Immature natural killer cell (primary cell): ENCODE measurements around the gene PNLDC1. TPM values are rescaled to one million over a fixed set of nuclear protein-coding genes. Genes with fewer than 3 reads are reported as not detected.
"Not testable (repeated sequence)": the region's sequence is repeated elsewhere in the genome, so short reads cannot be mapped to it uniquely, and the experiment has no call there.

Experiments used
- DNase-seq, 3 donors: peaks; one replicate each; pipeline ENCODE4 v3.0.0; 2022; ENCODE audit warnings: mixed read lengths in 1 of 3
- H3K27ac Mint-ChIP-seq, 6 donors: one replicate each; pipeline ENCODE4 v1.8.0; 2020; ENCODE audit warnings: mixed read lengths in 6 of 6, mild to moderate bottlenecking in 5 of 6, inconsistent platforms in 4 of 6, moderate library complexity in 3 of 6
- H3K27me3 Mint-ChIP-seq, 3 donors: one replicate each; pipeline ENCODE4 v1.8.0; 2020 to 2021; ENCODE audit warnings: low read depth in 3 of 3, mild to moderate bottlenecking in 3 of 3, mixed read lengths in 3 of 3, moderate library complexity in 3 of 3, inconsistent platforms in 1 of 3
- H3K36me3 Mint-ChIP-seq, 3 donors: one replicate each; pipeline ENCODE4 v1.8.0; 2020; ENCODE audit warnings: mixed read lengths in 3 of 3, inconsistent platforms in 2 of 3, mild to moderate bottlenecking in 2 of 3
- H3K4me1 Mint-ChIP-seq, 2 donors: one replicate each; pipeline ENCODE4 v1.8.0; 2020; ENCODE audit warnings: inconsistent platforms in 2 of 2, mild to moderate bottlenecking in 2 of 2, mixed read lengths in 2 of 2, moderate library complexity in 1 of 2
- H3K4me3 Mint-ChIP-seq, 5 donors: one replicate each; pipeline ENCODE4 v1.8.0; 2020; ENCODE audit warnings: mild to moderate bottlenecking in 5 of 5, mixed read lengths in 5 of 5, inconsistent platforms in 3 of 5, moderate library complexity in 3 of 5
- H3K9me3 Mint-ChIP-seq, 6 donors: one replicate each; pipeline ENCODE4 v1.8.0; 2020; ENCODE audit warnings: mild to moderate bottlenecking in 6 of 6, mixed read lengths in 6 of 6, inconsistent platforms in 4 of 6, moderate library complexity in 3 of 6
- polyA plus RNA-seq, 3 donors: library from polyadenylated mRNA; unstranded; fragments of 300-500 nt; fragmentation: Illumina TruSeq; gene quantifications; one replicate each; pipeline ENCODE4 v1.2.3, GENCODE V29; 2021

Gene PNLDC1
- polyA plus RNA-seq, 3 donors from 2014 or later, result 0.21 TPM; not detected in 2

DNA sequence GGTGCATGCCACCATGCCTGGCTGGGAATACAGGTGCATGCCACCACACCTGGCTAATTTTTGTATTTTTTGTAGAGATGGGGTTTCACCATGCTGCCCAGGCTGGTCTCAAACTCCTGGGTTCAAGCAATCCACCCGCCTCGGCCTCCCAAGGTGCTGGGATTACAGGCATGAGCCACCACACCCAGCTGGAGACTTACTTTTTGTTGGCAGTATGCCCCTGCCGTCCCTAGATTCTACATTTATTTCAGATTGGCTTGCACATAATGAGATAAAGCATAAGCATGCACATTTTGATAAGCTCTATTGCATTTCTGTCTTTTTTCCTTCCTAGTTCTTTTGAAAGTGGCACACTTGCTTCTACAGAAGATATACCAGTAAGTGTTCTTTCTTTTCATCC is 16.7 kb downstream of the PNLDC1 start:
- not testable (repeated sequence) for H3K9me3 Mint-ChIP-seq, DNase-seq, H3K4me3 Mint-ChIP-seq, H3K27ac Mint-ChIP-seq, H3K27me3 Mint-ChIP-seq
- Mint-ChIP-seq H3K4me1 (peaks cover 22 to 23% of the 10 kb centered on the region in 2 donors), H3K36me3 (peaks cover 0 to 10% (median 4%) of the 10 kb centered on the region in 3 donors)

DNA sequence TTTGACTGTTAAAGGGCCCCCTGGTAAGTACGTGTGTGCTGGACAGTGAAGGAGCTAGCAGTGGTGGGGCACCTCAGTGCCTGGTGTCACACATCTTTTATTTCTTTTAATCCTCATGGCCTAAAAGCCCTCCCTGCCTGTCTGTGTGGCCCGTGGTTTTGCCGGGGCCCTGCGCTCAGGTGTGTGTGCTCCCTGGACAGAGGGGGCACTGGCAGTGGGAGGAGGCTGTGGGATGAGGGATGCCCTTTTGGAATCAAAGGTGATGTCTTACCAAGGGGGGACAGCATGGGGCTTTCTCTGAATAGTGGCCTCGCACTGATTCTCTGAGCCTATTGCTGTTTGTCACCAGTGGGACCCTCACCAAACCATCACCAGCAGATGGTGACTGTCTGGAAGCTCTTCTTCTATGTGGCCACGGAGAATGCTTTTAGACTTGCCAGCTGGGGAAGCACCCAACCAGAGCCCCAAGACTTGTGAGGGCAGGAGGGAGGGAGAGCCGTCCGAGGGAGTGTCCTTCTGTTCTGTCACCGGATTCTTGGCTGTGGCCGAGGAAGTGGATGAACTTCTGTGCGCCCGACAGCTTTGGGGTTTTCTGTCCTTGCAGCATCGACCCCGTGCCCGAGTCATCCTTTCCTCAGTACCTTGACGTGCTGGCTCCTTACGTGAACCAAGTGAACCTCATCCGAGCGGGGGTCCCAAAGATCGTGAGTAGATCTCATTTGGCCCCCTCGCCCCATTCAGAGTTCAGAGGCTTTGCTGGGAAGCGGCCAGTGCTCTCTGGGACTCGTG is 18.1 kb downstream of the PNLDC1 start:
- H3K27ac Mint-ChIP-seq, result no peak overlapping the region
- no peaks in the 10 kb centered on the region for H3K9me3 Mint-ChIP-seq
- peaks cover 0 to 10% (median 0%) of the 10 kb centered on the region in 3 donors for H3K36me3 Mint-ChIP-seq
- peaks cover 23 to 25% of the 10 kb centered on the region in 2 donors for H3K4me1 Mint-ChIP-seq
- H3K4me3 Mint-ChIP-seq, result no peak overlapping the region
- DNase-seq, result no peak
- peaks cover 0 to 2% (median 0%) of the 10 kb centered on the region in 3 donors for H3K27me3 Mint-ChIP-seq

DNA sequence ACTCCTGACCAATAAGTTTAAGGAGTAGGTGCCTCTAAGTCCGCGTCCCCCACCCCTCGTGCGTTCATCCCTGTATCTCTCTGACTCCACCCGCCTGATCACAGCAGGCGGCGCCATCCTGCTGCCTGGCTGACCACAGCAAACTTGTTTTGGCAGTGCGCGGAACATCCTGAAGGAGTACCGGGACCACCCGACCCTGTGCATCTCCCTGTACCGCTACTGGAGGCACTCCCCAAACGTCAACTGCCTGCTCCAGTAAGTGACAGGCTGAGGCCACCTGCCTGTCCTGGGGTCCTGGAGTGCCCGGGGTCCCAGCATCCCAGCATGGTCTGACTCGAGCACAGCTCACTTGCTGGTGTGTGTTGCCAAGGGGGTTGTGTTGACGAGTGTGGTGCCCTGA is 19.0 kb downstream of the PNLDC1 start:
- no peaks in the 10 kb centered on the region for H3K9me3 Mint-ChIP-seq
- peak overlapping the region in 3 of 5 donors; percentile 78 to 84 (median 84) for H3K4me3 Mint-ChIP-seq
- H3K27ac Mint-ChIP-seq, result peak overlapping the region in 2 of 6 donors; percentile 68 to 86
- DNase-seq, result no peak
- H3K27me3 Mint-ChIP-seq, result peaks cover 0 to 2% (median 1%) of the 10 kb centered on the region in 3 donors
- H3K4me1 Mint-ChIP-seq, result peaks cover 23 to 25% of the 10 kb centered on the region in 2 donors
- peaks cover 0 to 8% (median 2%) of the 10 kb centered on the region in 3 donors for H3K36me3 Mint-ChIP-seq

DNA sequence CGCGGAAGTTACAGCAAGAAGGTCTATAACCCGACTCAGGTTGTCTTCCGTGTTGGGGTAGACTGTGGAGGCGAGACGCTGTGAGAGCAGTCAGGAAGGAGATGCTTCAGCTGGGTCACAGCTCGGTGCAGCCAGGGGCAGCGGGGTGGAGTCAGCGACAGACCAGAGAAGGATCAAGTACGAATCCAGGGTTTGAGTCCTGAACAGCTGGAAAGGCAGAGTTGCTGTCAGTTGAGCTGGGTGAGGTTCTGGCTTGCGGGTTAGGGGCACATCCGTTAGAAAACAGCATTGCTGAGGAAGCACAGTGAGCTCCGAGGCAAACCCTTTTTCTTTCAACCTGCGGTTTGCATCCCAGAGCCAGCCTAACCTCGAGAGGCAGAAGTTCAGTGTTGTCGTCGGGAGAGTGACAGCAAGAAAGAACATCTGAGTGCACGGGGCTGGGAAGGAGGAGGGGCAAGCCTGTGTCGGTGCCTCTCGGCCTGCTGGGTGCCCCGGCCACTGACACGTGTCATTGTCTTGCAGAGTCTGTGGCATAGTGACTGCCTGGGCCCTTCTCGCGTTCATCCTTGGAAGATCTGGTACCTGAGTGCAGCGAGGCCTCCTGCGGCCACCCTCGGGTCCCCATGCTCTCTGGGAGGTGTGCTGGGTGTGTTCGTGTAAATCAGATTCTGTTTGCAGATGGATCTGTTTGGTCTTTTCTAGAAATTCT is 20.0 kb downstream of the PNLDC1 start:
- peaks cover 0 to 2% (median 1%) of the 10 kb centered on the region in 3 donors for H3K27me3 Mint-ChIP-seq
- H3K4me3 Mint-ChIP-seq, result peak overlapping the region; percentile 78 to 90 (median 84)
- no peaks in the 10 kb centered on the region for H3K9me3 Mint-ChIP-seq
- H3K4me1 Mint-ChIP-seq, result peaks cover 23 to 25% of the 10 kb centered on the region in 2 donors
- peak overlapping the region; percentile 64 to 90 (median 80) for H3K27ac Mint-ChIP-seq
- peaks cover 0 to 6% (median 3%) of the 10 kb centered on the region in 3 donors for H3K36me3 Mint-ChIP-seq
- peak; percentile 5 to 25 (median 17) for DNase-seq

DNA sequence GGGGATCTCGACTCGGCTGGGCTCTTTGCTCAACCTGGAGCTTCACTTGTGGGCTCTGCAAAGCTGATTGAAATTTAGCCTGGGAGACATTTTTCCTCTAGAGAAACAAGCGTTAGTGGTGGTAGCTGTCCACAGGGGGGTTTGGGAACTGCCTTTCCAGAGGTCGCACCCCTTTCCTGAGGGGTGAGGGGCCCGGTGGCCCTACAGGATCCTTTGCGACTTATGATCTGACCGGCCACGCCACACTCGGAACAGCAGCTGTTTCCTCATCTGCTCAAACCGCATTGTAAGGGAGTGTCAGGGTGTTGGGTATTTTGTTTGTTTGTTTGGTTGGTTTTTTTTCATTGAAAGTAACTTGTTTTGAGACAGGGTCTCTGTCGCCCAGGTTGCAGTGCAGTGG is 21.0 kb downstream of the PNLDC1 start:
- DNase-seq, result no peak
- Mint-ChIP-seq H3K4me1 (peaks cover 23 to 25% of the 10 kb centered on the region in 2 donors), H3K4me3 (peak overlapping the region in 4 of 5 donors; percentile 4 to 84 (median 64)), H3K27me3 (peaks cover 0 to 2% (median 1%) of the 10 kb centered on the region in 3 donors), H3K36me3 (peaks cover 0 to 6% (median 3%) of the 10 kb centered on the region in 3 donors), H3K27ac (peak overlapping the region in 2 of 6 donors; percentile 10 to 86), H3K9me3 (no peaks in the 10 kb centered on the region)

DNA sequence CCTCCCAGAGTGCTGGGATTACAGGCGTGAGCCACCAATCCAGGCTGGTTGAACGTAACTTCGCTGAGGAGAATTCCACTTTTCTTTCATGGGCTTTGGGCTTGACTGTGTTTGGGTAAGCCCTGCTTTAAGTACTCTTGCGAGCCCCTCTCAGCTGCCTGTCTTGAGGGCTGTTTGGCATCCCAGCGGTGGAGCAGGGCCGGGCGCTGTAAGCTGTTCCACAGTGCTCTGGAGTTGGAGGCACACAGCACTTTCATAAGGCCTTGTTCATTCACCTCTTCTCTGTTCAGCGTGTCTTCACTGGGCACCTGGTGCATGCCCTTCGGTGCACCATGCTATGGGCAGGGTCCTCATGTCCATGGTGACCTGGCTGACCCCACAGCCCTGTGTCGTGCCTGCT is 21.6 kb downstream of the PNLDC1 start:
- peak overlapping the region in 1 of 6 donors; percentile 86 for H3K27ac Mint-ChIP-seq
- no peak for DNase-seq
- peak overlapping the region in 2 of 5 donors; percentile 51 to 84 for H3K4me3 Mint-ChIP-seq
- H3K4me1 Mint-ChIP-seq, result peaks cover 23 to 25% of the 10 kb centered on the region in 2 donors
- H3K36me3 Mint-ChIP-seq, result peaks cover 0 to 6% (median 3%) of the 10 kb centered on the region in 3 donors
- peaks cover 0 to 2% (median 1%) of the 10 kb centered on the region in 3 donors for H3K27me3 Mint-ChIP-seq
- no peaks in the 10 kb centered on the region for H3K9me3 Mint-ChIP-seq

DNA sequence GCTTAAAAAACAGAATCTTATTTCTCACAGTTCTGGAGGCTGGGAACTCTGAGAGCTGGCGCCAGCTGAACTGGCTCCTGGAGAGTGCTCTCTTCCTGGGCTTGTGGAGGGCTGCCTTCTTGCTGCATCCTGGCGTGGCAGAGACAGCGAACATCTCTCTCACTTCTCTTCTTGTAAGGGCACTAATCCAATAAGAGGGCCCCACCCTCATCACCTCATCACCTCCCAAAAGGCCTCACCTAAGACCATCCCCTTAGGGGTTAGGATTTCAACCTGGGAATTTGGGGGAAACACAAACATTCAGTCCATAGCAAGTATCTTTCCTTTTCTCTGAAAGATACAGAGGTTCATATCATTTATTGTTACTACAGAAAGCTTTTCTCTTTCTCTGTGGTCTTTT is 23.9 kb downstream of the PNLDC1 start:
- Mint-ChIP-seq H3K27ac (no peak overlapping the region), H3K4me3 (no peak overlapping the region)
- DNase-seq, result no peak

DNA sequence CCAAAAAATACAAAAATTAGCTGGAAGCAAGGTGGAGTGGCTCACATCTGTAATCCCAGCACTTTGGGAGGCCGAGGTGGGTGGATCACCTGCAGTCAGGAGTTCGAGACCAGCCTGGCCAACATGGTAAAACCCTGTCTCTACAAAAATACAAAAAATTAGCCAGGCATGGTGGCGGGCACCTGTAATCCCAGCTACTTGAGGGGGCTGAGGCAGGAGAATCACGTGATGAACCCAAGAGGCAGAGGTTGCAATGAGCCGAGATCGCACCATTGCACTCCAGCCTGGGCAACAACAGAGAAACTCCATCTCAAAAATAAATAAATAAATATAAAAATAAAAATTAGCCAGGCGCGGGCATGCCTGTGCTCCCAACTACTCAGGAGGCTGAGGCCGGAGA is 24.6 kb downstream of the PNLDC1 start:
- H3K27me3 Mint-ChIP-seq, H3K9me3 Mint-ChIP-seq, H3K4me3 Mint-ChIP-seq, H3K27ac Mint-ChIP-seq, DNase-seq, H3K36me3 Mint-ChIP-seq: not testable (repeated sequence)
- peaks cover 16 to 20% of the 10 kb centered on the region in 2 donors for H3K4me1 Mint-ChIP-seq

More for the DNA sequence above, 23.9 kb downstream of the PNLDC1 start:
- peaks cover 0 to 6% (median 3%) of the 10 kb centered on the region in 3 donors for H3K36me3 Mint-ChIP-seq
- H3K4me1 Mint-ChIP-seq, result peaks cover 23 to 25% of the 10 kb centered on the region in 2 donors
- H3K9me3 Mint-ChIP-seq, result no peaks in the 10 kb centered on the region
- H3K27me3 Mint-ChIP-seq, result peaks cover 0 to 1% (median 0%) of the 10 kb centered on the region in 3 donors

DNA sequence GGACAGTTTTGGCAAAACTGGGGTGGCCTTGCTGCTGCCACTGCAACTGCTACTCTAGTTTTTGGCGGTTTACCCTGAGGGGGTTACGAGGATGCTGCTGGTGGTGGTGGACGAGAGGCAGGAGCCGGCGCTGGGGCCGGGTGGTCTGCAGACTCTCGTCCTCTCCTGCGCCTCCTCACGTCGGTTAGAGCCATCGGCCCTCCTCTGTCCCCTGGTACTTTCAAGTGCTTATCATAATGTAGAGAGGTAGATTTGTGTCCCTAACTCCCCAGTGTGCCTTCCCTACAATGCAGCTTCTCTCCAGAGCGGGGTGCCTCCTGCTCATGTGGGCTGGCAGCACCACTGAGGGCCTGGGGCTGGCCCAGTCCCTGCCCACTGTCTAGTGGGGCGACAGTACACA is 25.9 kb downstream of the PNLDC1 start:
- H3K9me3 Mint-ChIP-seq, result no peaks in the 10 kb centered on the region
- H3K4me3 Mint-ChIP-seq, result no peak overlapping the region
- H3K27ac Mint-ChIP-seq, result no peak overlapping the region
- H3K4me1 Mint-ChIP-seq, result peaks cover 3 to 7% of the 10 kb centered on the region in 2 donors
- H3K36me3 Mint-ChIP-seq, result peaks cover 0 to 3% (median 0%) of the 10 kb centered on the region in 3 donors
- H3K27me3 Mint-ChIP-seq, result peaks cover 0 to 1% (median 0%) of the 10 kb centered on the region in 3 donors
- no peak for DNase-seq

DNA sequence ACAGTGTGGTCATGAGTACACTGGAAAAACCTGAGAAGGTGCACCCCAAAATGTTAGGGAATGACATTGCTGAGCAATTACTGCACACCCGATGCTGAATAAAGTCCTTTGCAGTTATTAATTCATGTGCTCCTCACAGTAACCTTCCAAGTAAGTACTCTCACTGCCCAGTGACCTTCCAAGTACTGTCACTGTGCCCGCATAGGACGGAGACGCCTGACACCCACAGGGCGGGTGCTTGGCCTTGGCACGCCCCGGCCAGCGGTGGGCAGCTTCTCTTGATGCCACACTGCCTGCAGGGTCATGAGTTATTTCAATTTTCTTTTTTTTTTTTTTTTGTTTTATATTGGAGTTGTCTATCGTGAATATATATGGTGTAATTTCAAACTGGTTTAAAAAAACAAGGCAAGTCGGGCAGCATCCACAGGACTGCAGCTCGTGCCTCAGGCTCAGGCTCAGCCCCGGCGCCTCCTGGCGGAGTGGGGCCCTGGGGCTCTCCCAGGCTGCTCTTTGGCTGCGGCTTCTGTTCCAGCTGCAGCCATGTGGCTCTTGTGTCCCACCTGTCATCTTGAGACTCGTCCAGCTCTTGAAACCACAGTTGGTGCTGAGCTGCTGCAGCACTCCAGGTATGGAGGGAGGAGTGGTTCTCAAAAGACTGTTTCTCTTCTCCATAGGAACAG is 27.0 kb downstream of the PNLDC1 start:
- Mint-ChIP-seq H3K27me3 (peaks cover 0 to 2% (median 1%) of the 10 kb centered on the region in 3 donors), H3K4me3 (no peak overlapping the region), H3K36me3 (peaks cover 0 to 3% (median 0%) of the 10 kb centered on the region in 3 donors), H3K9me3 (no peaks in the 10 kb centered on the region), H3K27ac (no peak overlapping the region), H3K4me1 (no peaks in the 10 kb centered on the region)
- no peak for DNase-seq

DNA sequence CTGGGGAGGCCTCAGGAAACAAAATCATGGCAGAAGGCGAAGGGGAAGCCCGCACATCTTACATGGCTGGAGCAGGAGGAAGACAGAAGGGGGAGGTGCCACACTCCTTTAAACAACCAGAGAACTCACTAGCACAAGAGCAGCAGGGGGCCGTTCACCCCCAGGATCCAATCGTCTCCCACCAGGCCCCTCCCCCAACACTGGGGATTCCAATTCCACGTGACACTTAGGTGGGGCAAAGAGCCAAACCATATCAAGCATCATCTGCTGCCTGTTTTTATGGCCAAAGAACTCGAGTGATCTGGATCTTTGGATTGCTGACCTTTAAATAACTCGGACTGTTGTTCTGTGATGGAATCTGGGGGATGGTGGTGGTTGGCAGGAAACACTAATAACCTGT is 28.0 kb downstream of the PNLDC1 start:
- Mint-ChIP-seq H3K36me3 (peaks cover 0 to 3% (median 0%) of the 10 kb centered on the region in 3 donors), H3K4me1 (no peaks in the 10 kb centered on the region), H3K9me3 (no peaks in the 10 kb centered on the region), H3K27ac (peak overlapping the region in 1 of 6 donors; percentile 49), H3K4me3 (no peak overlapping the region), H3K27me3 (peaks cover 0 to 2% (median 1%) of the 10 kb centered on the region in 3 donors)
- no peak for DNase-seq

DNA sequence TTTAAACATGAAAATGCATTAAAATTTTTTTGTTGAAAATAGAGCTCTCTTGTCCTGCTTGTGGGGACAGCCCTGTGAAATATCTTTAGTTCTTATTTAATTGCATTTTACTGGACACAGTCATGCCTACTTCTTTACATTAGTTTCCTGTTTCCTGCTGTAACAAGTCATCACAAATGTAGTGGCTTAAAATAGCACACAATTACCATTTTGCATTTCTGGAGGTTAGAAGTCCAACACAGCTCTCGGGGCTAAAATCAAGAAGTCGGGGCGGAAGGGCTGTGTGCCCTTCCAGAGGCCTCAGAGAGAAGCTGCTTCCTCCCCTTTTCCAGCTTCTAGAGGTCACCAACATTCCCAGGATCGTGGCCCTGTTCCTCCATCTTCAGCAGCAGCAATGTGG is 29.4 kb downstream of the PNLDC1 start:
- no peaks in the 10 kb centered on the region for H3K36me3 Mint-ChIP-seq
- no peak for DNase-seq
- H3K9me3 Mint-ChIP-seq, result no peaks in the 10 kb centered on the region
- no peaks in the 10 kb centered on the region for H3K4me1 Mint-ChIP-seq
- H3K27ac Mint-ChIP-seq, result no peak overlapping the region
- peaks cover 0 to 2% (median 0%) of the 10 kb centered on the region in 3 donors for H3K27me3 Mint-ChIP-seq
- no peak overlapping the region for H3K4me3 Mint-ChIP-seq

DNA sequence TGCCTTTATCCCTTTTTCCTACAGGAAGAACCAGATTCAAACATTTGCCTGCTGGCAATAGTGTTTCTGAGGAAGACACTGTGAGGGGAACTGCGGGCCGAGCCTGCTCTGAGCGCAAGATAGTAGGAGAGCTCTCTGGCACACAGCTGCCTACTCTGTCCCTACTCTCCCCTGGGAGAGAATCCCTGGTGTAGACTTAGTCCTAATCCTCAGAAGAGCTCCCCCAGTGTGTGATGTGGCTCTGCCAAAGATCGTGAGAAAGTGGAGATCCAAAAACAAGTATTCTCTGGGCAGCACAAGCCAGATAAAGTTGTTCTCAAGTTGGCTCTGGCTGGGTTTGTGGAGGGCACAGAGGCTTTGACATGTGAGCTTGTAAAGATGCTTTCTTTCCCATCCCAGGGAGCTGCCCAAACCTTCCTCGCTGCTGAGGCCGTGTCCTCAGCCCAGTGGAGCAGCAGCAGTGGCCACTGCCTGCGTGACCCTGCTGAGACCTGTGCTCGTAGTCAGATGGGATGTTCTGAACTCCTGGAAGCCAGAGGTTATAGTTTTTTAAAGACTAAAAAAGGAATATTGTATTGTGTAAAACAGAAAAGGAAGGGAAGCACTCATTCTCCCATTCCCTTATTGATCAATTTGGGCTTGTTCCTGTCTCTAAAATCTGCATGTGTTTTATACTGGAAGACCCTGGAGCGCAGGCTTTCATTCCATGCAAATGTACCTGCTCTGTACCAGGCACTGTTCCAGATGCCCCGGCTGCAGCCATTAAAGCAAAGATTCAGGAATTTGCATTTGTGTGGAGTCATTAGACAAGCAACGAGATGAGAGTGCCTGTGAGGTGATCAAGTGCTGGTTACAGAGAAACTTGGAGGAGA is 30.7 kb downstream of the PNLDC1 start:
- no peaks in the 10 kb centered on the region for H3K36me3 Mint-ChIP-seq
- peaks cover 0 to 2% (median 0%) of the 10 kb centered on the region in 3 donors for H3K27me3 Mint-ChIP-seq
- no peak overlapping the region for H3K27ac Mint-ChIP-seq
- H3K4me3 Mint-ChIP-seq, result no peak overlapping the region
- no peaks in the 10 kb centered on the region for H3K9me3 Mint-ChIP-seq
- no peak for DNase-seq
- no peaks in the 10 kb centered on the region for H3K4me1 Mint-ChIP-seq
